ENCODE measurements around the gene PIPOX.

PIPOX gene

GRCh38 chr17:29019475-29020181 is 23.3 kb upstream of the PIPOX start:
- no peak for DNase-seq

GRCh38 chr17:29020576-29020975 is 22.4 kb upstream of the PIPOX start:
- no peak for DNase-seq

GRCh38 chr17:29021226-29021625 is 21.7 kb upstream of the PIPOX start:
- DNase-seq = no peak

- no peak for DNase-seq
Observed at GRCh38 chr17:29022074-29022473, 20.9 kb upstream of the PIPOX start.

- no peak for DNase-seq
Observed at GRCh38 chr17:29024316-29024952, 18.5 kb upstream of the PIPOX start.

- no peak for DNase-seq
Observed at GRCh38 chr17:29031488-29031887, 11.5 kb upstream of the PIPOX start.

GRCh38 chr17:29032013-29032856 is 10.7 kb upstream of the PIPOX start:
- no peak for DNase-seq

- no peak for DNase-seq
Observed at GRCh38 chr17:29032857-29033197, 10.1 kb upstream of the PIPOX start.

GRCh38 chr17:29034510-29034909 is 8.4 kb upstream of the PIPOX start:
- DNase-seq = no peak

GRCh38 chr17:29036584-29036983 is 6.4 kb upstream of the PIPOX start:
- DNase-seq = no peak

- no peak for DNase-seq
Observed at GRCh38 chr17:29037739-29038084, 5.2 kb upstream of the PIPOX start.

- DNase-seq = no peak
Observed at GRCh38 chr17:29038085-29038795, 4.7 kb upstream of the PIPOX start.

- peak; percentile 94 for DNase-seq
Observed at GRCh38 chr17:29039764-29040598, 3.0 kb upstream of the PIPOX start.

- no peak for DNase-seq
Observed at GRCh38 chr17:29041091-29041490, 1.9 kb upstream of the PIPOX start.

GRCh38 chr17:29041571-29041970 is 1.4 kb upstream of the PIPOX start:
- DNase-seq = no peak

- no peak for DNase-seq
Observed at GRCh38 chr17:29042026-29042678, 789 bp upstream of the PIPOX start.

GRCh38 chr17:29043539-29044145 is 701 bp downstream of the PIPOX start:
- no peak for DNase-seq

- DNase-seq = no peak
Observed at GRCh38 chr17:29045026-29045425, 2.1 kb downstream of the PIPOX start.

- DNase-seq = no peak
Observed at GRCh38 chr17:29045734-29046472, 3.0 kb downstream of the PIPOX start.

- DNase-seq = no peak
Observed at GRCh38 chr17:29046473-29046839, 3.5 kb downstream of the PIPOX start.
